Astrocyte of the spinal cord (primary cell): ENCODE measurements around the gene MYBBP1A.
A peak's percentile ranks its signal among the peaks of the same experiment; 100 is the strongest.
"Not testable (repeated sequence)": the region's sequence is repeated elsewhere in the genome, so short reads cannot be mapped to it uniquely, and the experiment has no call there.

ENCODE experiments used
- DNase-seq: peaks from one replicate; pipeline ENCODE4 v3.0.0; 2011; ENCODE audit warnings: low read depth, low spot score
- H3K4me3 ChIP-seq: 2 replicates; pipeline ENCODE4 v1.5.1; 2011; ENCODE audit warnings: low read depth, mild to moderate bottlenecking, low read length, moderate library complexity
- CTCF ChIP-seq: IDR thresholded peaks from 2 replicates; pipeline ENCODE4 v1.5.1; 2012; ENCODE audit warnings: low read depth, mild to moderate bottlenecking, low read length, inconsistent platforms
- in situ Hi-C: cut with HindIII; loops from 2 replicates; pipeline ENCODE4 v1.10.0; 2017; ENCODE audit warnings: low sequenced_read_pairs

Gene MYBBP1A

GRCh38 chr17:4598776-4599504 lies 43.8 kb upstream of the MYBBP1A start:
- no peak for TF ChIP-seq CTCF
- H3K4me3 ChIP-seq, result no peak overlapping the region
- in situ Hi-C loops, result no loop called here
- no peak for DNase-seq

GRCh38 chr17:4597975-4598374 lies 42.8 kb upstream of the MYBBP1A start:
- in situ Hi-C loops, result no loop called here
- no peak for TF ChIP-seq CTCF
- no peak overlapping the region for H3K4me3 ChIP-seq
- no peak for DNase-seq

- in situ Hi-C loops, result no loop called here
- no peak overlapping the region for H3K4me3 ChIP-seq
- no peak for TF ChIP-seq CTCF
- no peak for DNase-seq
Observed at GRCh38 chr17:4596636-4597380, 41.6 kb upstream of the MYBBP1A start.

- in situ Hi-C loops, result not testable (repeated sequence)
Observed at GRCh38 chr17:4595685-4596342, 40.6 kb upstream of the MYBBP1A start.

GRCh38 chr17:4594931-4595684 lies 39.9 kb upstream of the MYBBP1A start:
- peak; percentile 34 for TF ChIP-seq CTCF
- in situ Hi-C loops, result no loop called here
- DNase-seq, result no peak
- no peak overlapping the region for H3K4me3 ChIP-seq

More at GRCh38 chr17:4595685-4596342, 40.6 kb upstream of the MYBBP1A start:
- not testable (repeated sequence) for H3K4me3 ChIP-seq, DNase-seq

- in situ Hi-C loops, result no loop called here
- no peak for TF ChIP-seq CTCF
- DNase-seq, result no peak
- no peak overlapping the region for H3K4me3 ChIP-seq
Observed at GRCh38 chr17:4594406-4594805, 39.2 kb upstream of the MYBBP1A start.
